Gastrocnemius medialis (tissue), 4 donors: ENCODE results near the gene RANGRF. TPM values are rescaled to one million over a fixed set of nuclear protein-coding genes. Genes with fewer than 3 reads are reported as not detected.

Experiments used
- ATAC-seq, 2 donors: fragments of 150-250 bp; one replicate each; pipeline ENCODE4 v1.9.1; 2016
- DNase-seq, 2 donors: peaks; one replicate each; pipeline ENCODE4 v3.0.0-alpha.2; 2019
- H3K27ac ChIP-seq, 4 donors: fragments of 200-600 bp; sonication (generic); 1 replicate in 1 of 4; 2 replicates in 3 of 4; pipeline ENCODE4 v1.5.1; 2016 to 2018; ENCODE audit warnings: mild to moderate bottlenecking in 2 of 4, moderate library complexity in 1 of 4
- H3K27me3 ChIP-seq, 3 donors: fragments of 200-600 bp; sonication (generic) in 2 of 3; 1 replicate in 1 of 3; 2 replicates in 2 of 3; pipeline versions ENCODE4 v1.5.1 to v1.6.0; 2016 to 2019; ENCODE audit warnings: mild to moderate bottlenecking in 1 of 3, moderate library complexity in 1 of 3
- H3K36me3 ChIP-seq, 2 donors: fragments of 200-600 bp; sonication (generic) in 1 of 2; one replicate each; pipeline ENCODE4 v1.5.1; 2017 to 2018
- H3K4me1 ChIP-seq, 2 donors: fragments of 200-600 bp; sonication (generic) in 1 of 2; one replicate each; pipeline ENCODE4 v1.5.1; 2016 to 2017; ENCODE audit warnings: mild to moderate bottlenecking in 2 of 2
- H3K4me3 ChIP-seq, 4 donors: fragments of 200-600 bp; sonication (generic) in 3 of 4; 1 replicate in 1 of 4; 2 replicates in 3 of 4; pipeline ENCODE4 v1.5.1; 2016 to 2019; ENCODE audit warnings: mild to moderate bottlenecking in 2 of 4
- H3K9me3 ChIP-seq, 3 donors: fragments of 200-600 bp; sonication (generic) in 2 of 3; 1 replicate in 1 of 3; 2 replicates in 2 of 3; pipeline ENCODE4 v1.5.1; 2016 to 2019
- POLR2A ChIP-seq, 2 donors: fragments of 450-650 bp; IDR thresholded peaks; one replicate each; pipeline ENCODE4 v1.6.1; 2017; ENCODE audit warnings: antibody characterized with exemption in 2 of 2, mild to moderate bottlenecking in 2 of 2, moderate library complexity in 2 of 2
- in situ Hi-C, 4 donors: fragments of 200-750 bp; cut with MboI; loops; one replicate each; pipeline versions ENCODE4 v1.15.0 to v1.8.0; 2017; ENCODE audit warnings: low sequenced_read_pairs in 4 of 4
- intact Hi-C: fragments of 100-400 bp; cut with DNase I; formaldehyde crosslinking; loops from one replicate; pipeline ENCODE4 v1.15.1; 2023; ENCODE audit warnings: low total_unique reads
- total RNA-seq, 4 donors: library from RNA; depleted of rRNA; stranded (reverse); fragments of >200 nt; gene quantifications; one replicate each; pipeline versions ENCODE4 v1.1.0 to v1.2.3, GENCODE V29; 2016
- TF ChIP-seq, protein P1 (sequence below), 5 experiments: fragments of 450-650 bp in 3 of 5; fragments of 200-600 bp in 2 of 5; sonication (generic) in 2 of 5; IDR thresholded peaks in 4 of 5; conservative IDR thresholded peaks in 1 of 5; 1 replicate in 4 of 5; 2 replicates in 1 of 5; pipeline ENCODE4 v1.5.1; 2016 to 2019; ENCODE audit warnings: antibody characterized with exemption in 5 of 5, mild to moderate bottlenecking in 3 of 5, moderate library complexity in 3 of 5

The RANGRF gene
- total RNA-seq, 4 donors from 2014 or later: 6.9 to 21.2 (median 15.4) TPM

DNA sequence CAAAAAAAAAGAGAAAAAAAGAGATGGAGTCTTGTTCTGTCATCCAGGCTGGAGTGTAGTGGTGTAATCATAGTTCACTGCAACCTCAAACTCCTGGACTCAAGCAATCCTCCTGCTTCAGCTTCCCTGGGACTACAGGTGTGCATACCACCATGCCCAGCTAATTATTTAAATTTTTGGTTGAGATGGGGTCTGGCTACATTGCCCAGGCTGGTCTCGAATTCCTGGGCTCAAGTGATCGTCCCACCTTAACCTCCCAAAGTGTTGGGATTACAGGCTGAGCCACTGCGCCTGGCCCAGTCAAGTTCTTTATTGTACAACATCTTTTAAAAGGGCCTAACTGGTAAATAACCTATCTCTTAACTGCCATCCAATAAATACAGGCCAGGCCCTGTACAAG is 6.1 kb upstream of the RANGRF start:
- H3K27me3 ChIP-seq: no peaks in the 10 kb centered on the region
- in situ Hi-C loops: loop anchor here in 1 of 4 donors (25.0 kb wide), 1 partner anchor 195 kb away; the partner anchor contains the start of gene ALOX12B
- no peak overlapping the region for H3K27ac ChIP-seq
- no peaks in the 10 kb centered on the region for H3K9me3 ChIP-seq
- H3K36me3 ChIP-seq: no peaks in the 10 kb centered on the region
- intact Hi-C loops: no loop called here
- peaks cover 6 to 10% of the 10 kb centered on the region in 2 donors for H3K4me1 ChIP-seq
- TF ChIP-seq, protein P1, sequence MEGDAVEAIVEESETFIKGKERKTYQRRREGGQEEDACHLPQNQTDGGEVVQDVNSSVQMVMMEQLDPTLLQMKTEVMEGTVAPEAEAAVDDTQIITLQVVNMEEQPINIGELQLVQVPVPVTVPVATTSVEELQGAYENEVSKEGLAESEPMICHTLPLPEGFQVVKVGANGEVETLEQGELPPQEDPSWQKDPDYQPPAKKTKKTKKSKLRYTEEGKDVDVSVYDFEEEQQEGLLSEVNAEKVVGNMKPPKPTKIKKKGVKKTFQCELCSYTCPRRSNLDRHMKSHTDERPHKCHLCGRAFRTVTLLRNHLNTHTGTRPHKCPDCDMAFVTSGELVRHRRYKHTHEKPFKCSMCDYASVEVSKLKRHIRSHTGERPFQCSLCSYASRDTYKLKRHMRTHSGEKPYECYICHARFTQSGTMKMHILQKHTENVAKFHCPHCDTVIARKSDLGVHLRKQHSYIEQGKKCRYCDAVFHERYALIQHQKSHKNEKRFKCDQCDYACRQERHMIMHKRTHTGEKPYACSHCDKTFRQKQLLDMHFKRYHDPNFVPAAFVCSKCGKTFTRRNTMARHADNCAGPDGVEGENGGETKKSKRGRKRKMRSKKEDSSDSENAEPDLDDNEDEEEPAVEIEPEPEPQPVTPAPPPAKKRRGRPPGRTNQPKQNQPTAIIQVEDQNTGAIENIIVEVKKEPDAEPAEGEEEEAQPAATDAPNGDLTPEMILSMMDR (IDR thresholded peaks at IDR 0.05 in 4 of 5, conservative IDR thresholded peaks at IDR 0.05 in 1 of 5): no peak
- no peak for TF ChIP-seq POLR2A (IDR thresholded peaks at IDR 0.05)
- H3K4me3 ChIP-seq: no peak overlapping the region
- ATAC-seq: no peak
- DNase-seq: no peak

DNA sequence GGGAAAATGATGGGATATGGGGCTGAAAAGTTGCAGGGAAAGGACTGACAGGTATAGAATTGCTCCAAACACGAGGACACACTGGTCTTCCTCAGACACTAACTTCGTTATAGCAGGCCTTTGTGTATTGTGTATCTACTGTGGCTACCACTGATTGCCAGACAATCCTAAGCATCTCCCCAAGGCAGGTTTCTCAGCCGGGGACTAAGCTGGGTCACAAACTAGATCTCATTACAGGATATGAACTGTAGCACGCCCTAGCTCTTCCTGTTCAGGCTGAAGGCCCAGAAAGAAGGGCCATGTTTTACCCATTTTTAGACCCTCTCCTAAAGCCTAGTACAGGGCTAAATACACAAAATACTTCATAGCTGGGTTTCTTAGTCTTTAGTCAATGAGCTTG is 5.1 kb upstream of the RANGRF start:
- intact Hi-C loops: no loop called here
- no peaks in the 10 kb centered on the region for H3K27me3 ChIP-seq
- ATAC-seq: no peak
- no peak for DNase-seq
- no peak overlapping the region for H3K27ac ChIP-seq
- peaks cover 9 to 17% of the 10 kb centered on the region in 2 donors for H3K4me1 ChIP-seq
- no peaks in the 10 kb centered on the region for H3K36me3 ChIP-seq
- no peak overlapping the region for H3K4me3 ChIP-seq
- TF ChIP-seq, protein P1 (IDR thresholded peaks at IDR 0.05 in 4 of 5, conservative IDR thresholded peaks at IDR 0.05 in 1 of 5): no peak
- no peak for TF ChIP-seq POLR2A (IDR thresholded peaks at IDR 0.05)
- no peaks in the 10 kb centered on the region for H3K9me3 ChIP-seq
- in situ Hi-C loops: loop anchor here in 1 of 4 donors (25.0 kb wide), 1 partner anchor 196 kb away; the partner anchor contains the start of gene ALOX12B

GRCh38 chr17:8284126-8284525 is 4.3 kb upstream of the RANGRF start:
- H3K4me3 ChIP-seq: no peak overlapping the region
- intact Hi-C loops: no loop called here
- no peak for DNase-seq
- TF ChIP-seq, protein P1 (IDR thresholded peaks at IDR 0.05 in 4 of 5, conservative IDR thresholded peaks at IDR 0.05 in 1 of 5): no peak
- TF ChIP-seq POLR2A (IDR thresholded peaks at IDR 0.05): no peak
- no peaks in the 10 kb centered on the region for H3K36me3 ChIP-seq
- H3K9me3 ChIP-seq: no peaks in the 10 kb centered on the region
- H3K27ac ChIP-seq: no peak overlapping the region
- no peaks in the 10 kb centered on the region for H3K27me3 ChIP-seq
- in situ Hi-C loops: loop anchor here in 1 of 4 donors (25.0 kb wide), 1 partner anchor 197 kb away; the partner anchor contains the start of gene ALOX12B
- ATAC-seq: no peak
- peaks cover 10 to 19% of the 10 kb centered on the region in 2 donors for H3K4me1 ChIP-seq

DNA sequence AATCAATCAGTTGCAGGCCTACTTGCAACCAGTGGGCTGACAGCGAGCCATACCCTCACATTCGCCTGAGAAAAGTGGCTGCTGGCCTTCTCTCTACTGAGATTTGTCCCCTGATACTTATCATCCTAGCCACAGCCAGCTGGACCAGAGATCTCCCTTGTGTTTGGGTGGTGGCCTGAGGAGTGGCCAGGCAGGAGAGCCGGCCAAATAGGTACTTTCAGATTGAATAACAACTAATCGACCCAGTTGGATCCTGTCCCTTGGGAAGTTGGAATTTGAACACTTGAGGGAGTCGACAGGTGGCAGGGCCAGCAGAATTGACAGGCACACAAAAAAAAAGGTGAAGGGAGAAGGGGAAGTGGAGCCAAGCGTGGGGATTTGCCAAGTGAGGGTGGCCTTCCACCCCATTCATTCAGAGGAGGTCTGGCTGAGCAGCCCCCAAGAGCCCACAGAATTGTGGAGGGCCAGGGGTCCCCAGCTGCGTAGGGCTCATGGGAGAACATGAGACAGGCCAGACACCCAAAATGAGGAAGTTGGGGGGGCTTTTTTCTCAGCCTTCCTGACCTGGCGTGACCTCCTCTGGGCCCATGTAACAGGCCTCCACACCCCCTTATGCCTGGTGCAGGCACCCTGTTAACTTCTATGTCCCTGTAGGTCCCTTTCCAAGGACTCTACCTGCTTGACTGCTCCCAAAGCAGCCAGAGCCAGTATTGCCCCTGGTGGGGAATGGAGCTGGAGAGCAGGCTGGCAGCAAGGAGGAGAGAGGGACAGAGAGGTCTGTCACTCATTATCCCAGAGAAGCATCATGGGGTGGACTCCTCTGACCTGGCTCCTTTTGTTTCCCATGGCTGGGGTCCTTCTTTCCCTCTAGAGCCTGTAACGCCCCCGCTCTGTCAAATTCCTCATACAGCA is 2.9 kb upstream of the RANGRF start:
- DNase-seq: no peak
- Histone ChIP-seq H3K27ac (no peak overlapping the region), H3K27me3 (no peaks in the 10 kb centered on the region), H3K9me3 (no peaks in the 10 kb centered on the region), H3K4me3 (no peak overlapping the region), H3K36me3 (no peaks in the 10 kb centered on the region), H3K4me1 (peaks cover 16 to 24% of the 10 kb centered on the region in 2 donors)
- TF ChIP-seq POLR2A (IDR thresholded peaks at IDR 0.05): no peak
- TF ChIP-seq, protein P1 (IDR thresholded peaks at IDR 0.05 in 4 of 5, conservative IDR thresholded peaks at IDR 0.05 in 1 of 5): no peak
- no peak for ATAC-seq
- in situ Hi-C loops: loop anchor here in 1 of 4 donors (25.0 kb wide), 1 partner anchor 198 kb away; the partner anchor contains the start of gene ALOX12B
- intact Hi-C loops: loop anchor here (5.0 kb wide), 1 partner anchor 83 kb away; no protein-coding TSS in a partner anchor
